Urothelium cell line (cell line): ENCODE results near the gene THOC5.
"Not testable (repeated sequence)": the region's sequence is repeated elsewhere in the genome, so short reads cannot be mapped to it uniquely, and the experiment has no call there.

ENCODE experiments used
- DNase-seq: peaks from one replicate; pipeline ENCODE4 v3.0.0; 2011; ENCODE audit warnings: low spot score, mixed read lengths
- FAIRE-seq: peaks from 2 replicates; lab custom pipeline; 2011; peaks lifted over from hg19 to GRCh38; lab: Jason Lieb, UNC

Gene THOC5

GRCh38 chr22:29563652-29564460 lies 10.3 kb upstream of the THOC5 start:
- DNase-seq (no peak), FAIRE-seq (no peak)

- FAIRE-seq (no peak), DNase-seq (no peak)
Measured at GRCh38 chr22:29559853-29560252, 6.3 kb upstream of the THOC5 start.

- FAIRE-seq = no peak
- DNase-seq = no peak
Measured at GRCh38 chr22:29559030-29559429, 5.5 kb upstream of the THOC5 start.

- FAIRE-seq (no peak), DNase-seq (no peak)
Measured at GRCh38 chr22:29555065-29555644, 1.6 kb upstream of the THOC5 start.

GRCh38 chr22:29552357-29552756 lies 1.2 kb downstream of the THOC5 start:
- FAIRE-seq, DNase-seq: not testable (repeated sequence)

GRCh38 chr22:29550005-29550404 lies 3.6 kb downstream of the THOC5 start:
- no peak for DNase-seq
- no peak for FAIRE-seq

- not testable (repeated sequence) for FAIRE-seq, DNase-seq
Measured at GRCh38 chr22:29545045-29545444, 8.5 kb downstream of the THOC5 start.

- FAIRE-seq = no peak
- DNase-seq = no peak
Measured at GRCh38 chr22:29541845-29542244, 11.7 kb downstream of the THOC5 start.

GRCh38 chr22:29539105-29539504 lies 14.5 kb downstream of the THOC5 start:
- FAIRE-seq (no peak), DNase-seq (no peak)

- DNase-seq = no peak
- FAIRE-seq = no peak
Measured at GRCh38 chr22:29536411-29536810, 17.1 kb downstream of the THOC5 start.

GRCh38 chr22:29531419-29531818 lies 22.1 kb downstream of the THOC5 start:
- no peak for FAIRE-seq
- DNase-seq = no peak

- DNase-seq (no peak), FAIRE-seq (no peak)
Measured at GRCh38 chr22:29530716-29531115, 22.8 kb downstream of the THOC5 start.

GRCh38 chr22:29528144-29528543 lies 25.4 kb downstream of the THOC5 start:
- DNase-seq = no peak
- FAIRE-seq = no peak

- FAIRE-seq (no peak), DNase-seq (peak; percentile 31)
Measured at GRCh38 chr22:29524442-29525191, 28.9 kb downstream of the THOC5 start.

- FAIRE-seq = no peak
Measured at GRCh38 chr22:29523761-29524160, 29.8 kb downstream of the THOC5 start.

GRCh38 chr22:29521526-29521925 lies 32.0 kb downstream of the THOC5 start:
- FAIRE-seq (no peak), DNase-seq (no peak)

More at GRCh38 chr22:29523761-29524160, 29.8 kb downstream of the THOC5 start:
- DNase-seq = no peak

GRCh38 chr22:29520851-29521250 lies 32.7 kb downstream of the THOC5 start:
- DNase-seq (no peak), FAIRE-seq (no peak)

GRCh38 chr22:29519996-29520395 lies 33.6 kb downstream of the THOC5 start:
- FAIRE-seq (no peak), DNase-seq (no peak)

GRCh38 chr22:29518427-29518826 lies 35.1 kb downstream of the THOC5 start:
- DNase-seq (no peak), FAIRE-seq (no peak)

GRCh38 chr22:29517215-29517908 lies 36.2 kb downstream of the THOC5 start:
- no peak for FAIRE-seq

GRCh38 chr22:29512031-29512430 lies 41.5 kb downstream of the THOC5 start:
- DNase-seq (no peak), FAIRE-seq (no peak)

More at GRCh38 chr22:29517215-29517908, 36.2 kb downstream of the THOC5 start:
- DNase-seq = no peak
